ENCODE results near the gene ACSS1.
A peak's percentile ranks its signal among the peaks of the same experiment; 100 is the strongest.

The ACSS1 gene

DNA sequence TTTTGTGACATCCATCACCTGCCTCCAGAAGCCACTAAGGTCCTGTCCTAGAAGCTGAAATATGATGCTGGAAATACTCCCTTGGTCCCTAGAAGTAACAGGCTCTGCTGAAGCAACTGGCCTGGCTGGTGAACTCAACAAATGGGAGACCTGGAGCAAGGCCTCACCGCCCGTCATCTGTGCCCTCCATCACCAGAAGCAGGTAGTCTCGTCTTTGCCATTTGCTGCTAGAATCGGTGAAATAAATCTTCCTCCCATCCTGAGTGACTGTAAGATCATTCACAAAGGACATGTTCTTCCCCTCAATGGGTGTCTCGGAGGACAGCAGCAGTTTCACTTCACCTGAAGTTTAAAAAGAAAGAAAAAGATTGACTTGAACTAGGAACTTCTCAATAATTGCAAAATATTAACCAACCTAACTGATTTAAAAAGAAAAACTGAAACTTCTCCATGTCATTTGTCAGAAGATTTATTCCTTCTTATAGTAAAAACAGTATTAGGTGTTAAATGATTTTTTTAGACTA lies 87.8 kb downstream of the ACSS1 start:
- no peak for DNase-seq

GRCh38 chr20:24969186-24970029 lies 88.5 kb downstream of the ACSS1 start:
- no peak for DNase-seq

GRCh38 chr20:24968278-24968800 lies 89.6 kb downstream of the ACSS1 start:
- DNase-seq, result peak; percentile 99

- DNase-seq, result peak; percentile 33
These were observed 91.5 kb downstream of the ACSS1 start for GRCh38 chr20:24966317-24967012.

GRCh38 chr20:24965065-24965919 lies 92.6 kb downstream of the ACSS1 start:
- peak; percentile 92 for DNase-seq

DNA sequence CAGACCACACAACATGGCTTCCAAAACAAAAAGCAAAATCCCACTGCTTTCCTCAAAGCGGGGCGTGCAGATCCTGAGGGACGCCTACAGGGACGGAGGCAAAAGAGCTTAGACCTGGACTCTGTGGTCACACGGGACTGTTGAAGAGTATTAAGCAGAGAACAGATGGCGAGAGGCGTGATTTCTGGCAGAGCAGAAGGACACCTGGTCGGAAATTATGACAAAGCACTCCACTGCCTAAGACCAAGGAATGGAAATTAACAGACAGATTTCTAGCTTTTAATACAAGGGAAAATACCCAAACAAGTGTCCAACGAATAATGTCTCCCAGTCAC lies 93.5 kb downstream of the ACSS1 start:
- peak; percentile 95 for DNase-seq

DNA sequence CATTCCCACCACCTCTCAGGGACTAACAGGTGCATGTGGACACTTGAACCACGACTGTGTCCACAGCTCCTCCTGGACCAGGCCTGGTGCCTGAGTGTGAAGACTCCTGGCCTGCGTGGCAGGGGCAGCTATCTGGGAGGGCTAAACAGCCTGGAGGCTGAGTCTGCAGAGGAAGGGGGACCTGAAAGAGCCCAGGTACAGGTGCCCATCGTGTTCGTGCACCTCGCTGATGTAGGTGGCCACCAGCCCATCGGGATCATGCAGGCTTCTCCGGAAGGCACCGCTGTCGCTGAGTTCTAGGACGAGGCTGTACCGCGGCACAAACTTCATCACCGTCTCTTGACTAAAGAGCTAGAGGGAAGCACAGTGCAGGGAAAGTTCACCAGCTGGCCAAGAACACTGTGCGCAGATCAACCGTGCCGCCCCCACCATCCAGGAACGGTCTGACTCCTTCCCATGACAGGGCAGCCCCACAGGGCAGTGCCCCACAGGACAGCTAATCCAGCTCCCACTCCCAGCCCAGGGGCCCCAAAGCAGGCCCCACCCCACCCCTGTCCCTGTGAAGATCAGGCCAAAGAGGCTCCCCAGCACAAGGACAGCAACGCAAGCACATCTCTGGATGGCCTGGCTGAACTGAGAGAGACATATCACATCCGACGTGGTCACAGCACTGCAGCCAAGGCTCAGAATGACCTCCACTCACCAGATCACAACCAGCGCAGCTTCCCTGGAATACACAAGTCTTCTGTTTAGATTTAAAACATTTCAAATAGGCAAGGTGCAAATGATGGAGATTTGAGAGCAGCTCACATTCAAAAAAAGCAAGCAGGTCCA lies 94.0 kb downstream of the ACSS1 start:
- no peak for DNase-seq

GRCh38 chr20:24962510-24962909 lies 95.4 kb downstream of the ACSS1 start:
- peak; percentile 93 for DNase-seq

GRCh38 chr20:24962182-24962492 lies 95.8 kb downstream of the ACSS1 start:
- DNase-seq, result no peak

DNA sequence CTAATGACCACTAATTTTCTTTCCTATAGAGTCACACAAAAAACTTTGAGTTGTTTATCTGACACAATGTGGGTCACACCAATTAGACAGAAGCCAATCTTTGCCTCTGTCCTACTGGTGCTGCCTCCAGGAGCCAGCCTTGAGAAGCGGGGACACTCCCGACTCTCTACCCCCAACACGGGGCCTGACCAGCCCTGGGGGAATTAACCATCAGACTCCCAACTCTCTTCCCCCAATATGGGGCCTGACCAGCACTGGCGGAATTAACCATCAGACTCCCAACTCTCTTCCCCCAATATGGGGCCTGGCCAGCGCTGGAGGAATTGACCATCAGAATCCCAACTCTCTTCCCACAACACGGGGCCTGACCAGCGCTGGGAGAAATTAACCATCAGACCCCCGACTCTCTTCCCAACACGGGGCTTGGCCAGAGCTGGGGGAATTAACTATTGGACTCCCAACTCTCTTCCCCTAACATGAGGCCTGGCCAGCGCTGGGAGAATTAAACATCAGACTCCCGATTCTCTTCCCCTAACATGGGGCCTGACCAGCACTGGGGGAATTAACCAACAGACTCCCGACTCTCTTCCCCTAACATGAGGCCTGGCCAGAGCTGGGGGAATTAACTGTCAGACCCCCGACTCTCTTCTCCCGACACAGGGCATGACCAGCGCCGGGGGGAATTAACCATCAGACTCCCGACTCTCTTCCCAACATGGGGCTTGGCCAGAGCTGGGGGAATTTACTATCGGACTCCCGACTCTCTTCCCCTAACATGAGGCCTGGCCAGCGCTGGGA lies 96.4 kb downstream of the ACSS1 start:
- no peak for DNase-seq

GRCh38 chr20:24960861-24961260 lies 97.1 kb downstream of the ACSS1 start:
- DNase-seq, result no peak

- DNase-seq, result no peak
These were observed 97.6 kb downstream of the ACSS1 start for GRCh38 chr20:24960302-24960801.

- no peak for DNase-seq
These were observed 98.2 kb downstream of the ACSS1 start for GRCh38 chr20:24959591-24960301.

- no peak for DNase-seq
These were observed 99.2 kb downstream of the ACSS1 start for GRCh38 chr20:24958506-24959385.

DNA sequence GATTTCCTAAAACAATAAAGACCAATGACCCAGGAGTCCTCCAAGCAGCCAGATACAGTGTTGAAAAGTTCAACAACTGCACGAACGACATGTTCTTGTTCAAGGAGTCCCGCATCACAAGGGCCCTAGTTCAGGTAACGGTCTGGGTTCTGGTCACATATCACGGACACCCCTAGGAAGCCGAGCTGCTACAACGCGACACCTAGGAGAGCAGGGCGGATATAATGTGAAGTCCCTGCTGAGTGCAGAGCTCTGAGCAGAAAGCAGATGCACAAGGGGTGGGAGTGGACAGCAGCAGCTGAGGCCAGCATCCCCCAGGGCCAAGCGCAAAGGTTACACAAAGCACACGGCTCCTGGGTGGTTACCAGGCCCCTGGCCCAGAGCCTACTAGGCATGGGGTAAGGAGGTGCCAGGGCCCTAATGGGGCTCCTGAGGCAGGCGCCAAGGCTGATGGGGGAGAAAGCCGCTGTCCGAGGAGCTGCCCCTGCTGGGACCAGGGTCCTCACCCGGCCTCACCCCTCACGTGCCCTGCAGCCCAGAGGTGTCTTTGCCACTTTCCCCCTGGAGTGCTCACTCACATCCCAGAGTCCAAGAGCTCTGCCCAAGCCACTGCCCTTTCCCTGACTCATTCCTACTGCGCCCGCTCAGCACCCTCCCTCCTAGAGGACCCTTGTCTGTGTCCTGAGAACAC lies 100.5 kb downstream of the ACSS1 start:
- DNase-seq, result no peak

Data from NCI-H2171 treated with DMSO at 0.1 percent for 48 hours (cell line).